ENCODE data around the gene U2AF1L4. TPM values are rescaled to one million over a fixed set of nuclear protein-coding genes. Genes with fewer than 3 reads are reported as not detected.

Gene U2AF1L4
- total RNA-seq, 6 experiments from 2014 or later, result 18.0 to 20.8 (median 18.7) TPM

- DNase-seq, result peak; percentile 89
- Mint-ChIP-seq H3K27ac (peak overlapping the region; percentile 99), H3K9me3 (no peaks in the 10 kb centered on the region), H3K27me3 (ENCODE audit: insufficient read depth) (peaks cover 9% of the 10 kb centered on the region), H3K4me1 (ENCODE audit: low read depth) (peaks cover 42% of the 10 kb centered on the region), H3K4me3 (peak overlapping the region; percentile 92), H3K36me3 (ENCODE audit: low read depth) (peaks cover 17% of the 10 kb centered on the region; the same call in 1 of the 2 replicates)
- TF ChIP-seq CTCF (IDR thresholded peaks at IDR 0.05), result peak; percentile 29; the same call in 1 of the 2 replicates
Observed at GRCh38 chr19:35757231-35757748, 12.1 kb upstream of the U2AF1L4 start.

GRCh38 chr19:35756377-35757230 is 11.4 kb upstream of the U2AF1L4 start, which contains the start of gene HSPB6:
Gene HSPB6 (minus strand): TSS chr19:35757029. CDS start chr19:35757008, 21 bp downstream.
- Mint-ChIP-seq H3K4me3 (peak within 1 kb of the TSS; percentile 92), H3K9me3 (no peaks in the 10 kb centered on the region), H3K36me3 (ENCODE audit: low read depth) (peaks cover 12% of the 10 kb centered on the region; the same call in 1 of the 2 replicates), H3K27me3 (ENCODE audit: insufficient read depth) (peaks cover 9% of the 10 kb centered on the region), H3K4me1 (ENCODE audit: low read depth) (peaks cover 42% of the 10 kb centered on the region), H3K27ac (peak within 1 kb of the TSS; percentile 99)
- DNase-seq, result peak; percentile 61
- no peak for TF ChIP-seq CTCF (IDR thresholded peaks at IDR 0.05)

- H3K4me1 Mint-ChIP-seq (ENCODE audit: low read depth), result peaks cover 42% of the 10 kb centered on the region
- H3K36me3 Mint-ChIP-seq (ENCODE audit: low read depth), result peaks cover 12% of the 10 kb centered on the region; the same call in 1 of the 2 replicates
- H3K9me3 Mint-ChIP-seq, result no peaks in the 10 kb centered on the region
- H3K27me3 Mint-ChIP-seq (ENCODE audit: insufficient read depth), result peaks cover 9% of the 10 kb centered on the region
- H3K4me3 Mint-ChIP-seq, result peak overlapping the region; percentile 92
- no peak for TF ChIP-seq CTCF (IDR thresholded peaks at IDR 0.05)
- peak overlapping the region; percentile 99 for H3K27ac Mint-ChIP-seq
- peak; percentile 80 for DNase-seq
Observed at GRCh38 chr19:35755550-35756376, 10.5 kb upstream of the U2AF1L4 start.

- no peak for DNase-seq
- H3K36me3 Mint-ChIP-seq (ENCODE audit: low read depth), result peaks cover 12% of the 10 kb centered on the region; the same call in 1 of the 2 replicates
- no peak for TF ChIP-seq CTCF (IDR thresholded peaks at IDR 0.05)
- H3K27me3 Mint-ChIP-seq (ENCODE audit: insufficient read depth), result peaks cover 10% of the 10 kb centered on the region
- peak overlapping the region; percentile 79 for H3K4me3 Mint-ChIP-seq
- H3K27ac Mint-ChIP-seq, result peak overlapping the region; percentile 86
- no peaks in the 10 kb centered on the region for H3K9me3 Mint-ChIP-seq
- H3K4me1 Mint-ChIP-seq (ENCODE audit: low read depth), result peaks cover 42% of the 10 kb centered on the region
Observed at GRCh38 chr19:35755131-35755549, 9.9 kb upstream of the U2AF1L4 start.

Measured in HFFc6 (cell line).